HG03280 (cell line): ENCODE measurements around the gene PLXDC2.

Experiments
- ATAC-seq: cut with Tn5 transposase; IDR thresholded peaks from one replicate; pipeline ENCODE4 v1.9.1; 2021; ENCODE audit warnings: mild to moderate bottlenecking, moderate library complexity; ENCODE audit not compliant: unreplicated experiment

The PLXDC2 gene

DNA sequence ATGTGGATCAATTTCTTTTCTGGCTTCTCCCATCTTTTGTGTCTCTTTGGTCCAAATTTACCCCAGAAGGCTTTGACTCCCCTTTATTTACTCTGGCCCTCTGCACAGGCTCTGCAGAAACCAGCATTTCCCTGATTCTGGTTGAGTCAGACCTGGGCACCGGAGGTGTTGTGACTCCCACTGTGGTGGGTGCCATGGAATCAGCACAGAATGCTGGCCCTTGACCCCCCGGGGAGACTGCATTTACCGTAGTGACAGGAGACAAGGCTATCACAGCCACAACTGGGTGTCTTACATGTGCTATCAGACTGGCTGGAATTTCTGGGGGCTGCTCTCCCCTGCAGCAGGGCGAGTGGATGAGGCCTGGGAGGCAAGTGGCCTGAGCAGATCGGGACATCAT lies 37.6 kb downstream of the PLXDC2 start:
- ATAC-seq, result no peak

- no peak for ATAC-seq
Observed at GRCh38 chr10:19857876-19858275, 41.6 kb downstream of the PLXDC2 start.

GRCh38 chr10:19860107-19860506 lies 43.9 kb downstream of the PLXDC2 start:
- ATAC-seq, result no peak

DNA sequence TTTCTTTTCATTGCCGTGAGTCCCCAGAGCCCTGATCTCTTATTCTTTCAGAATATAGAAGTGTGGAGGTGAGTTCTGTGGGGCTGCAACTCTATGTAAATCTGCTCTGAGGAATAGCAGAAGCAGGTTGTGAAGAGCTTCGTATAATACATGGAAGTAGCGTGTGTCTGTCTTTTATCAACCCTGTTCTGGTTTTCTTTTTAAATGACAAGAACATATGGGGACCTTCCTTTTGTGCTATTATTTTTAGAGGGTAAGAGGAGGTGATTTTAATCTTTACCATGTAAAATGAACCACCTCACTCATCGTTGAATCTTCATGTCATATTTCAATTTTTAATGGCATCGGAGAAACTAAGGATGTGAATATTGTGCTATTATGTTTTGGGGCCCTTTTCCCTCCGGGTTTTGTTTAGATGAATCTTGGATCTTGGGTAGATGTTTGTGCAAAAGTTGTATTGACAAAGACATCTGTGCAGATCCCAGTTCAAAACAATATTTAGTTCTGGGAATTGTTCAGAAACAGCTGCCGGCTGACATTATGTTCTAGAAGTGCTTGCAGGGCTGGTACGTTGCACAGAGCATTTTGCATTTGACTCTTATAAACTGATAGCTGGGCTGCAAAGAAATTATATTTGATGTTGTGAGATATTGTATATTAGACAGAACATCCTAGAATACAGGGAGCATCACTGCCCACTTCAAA lies 46.7 kb downstream of the PLXDC2 start:
- ATAC-seq, result no peak

- ATAC-seq, result no peak
Observed at GRCh38 chr10:19865676-19866075, 49.4 kb downstream of the PLXDC2 start.

- ATAC-seq, result no peak
Observed at GRCh38 chr10:19869370-19869769, 53.1 kb downstream of the PLXDC2 start.

- no peak for ATAC-seq
Observed at GRCh38 chr10:19872504-19873271, 56.5 kb downstream of the PLXDC2 start.

DNA sequence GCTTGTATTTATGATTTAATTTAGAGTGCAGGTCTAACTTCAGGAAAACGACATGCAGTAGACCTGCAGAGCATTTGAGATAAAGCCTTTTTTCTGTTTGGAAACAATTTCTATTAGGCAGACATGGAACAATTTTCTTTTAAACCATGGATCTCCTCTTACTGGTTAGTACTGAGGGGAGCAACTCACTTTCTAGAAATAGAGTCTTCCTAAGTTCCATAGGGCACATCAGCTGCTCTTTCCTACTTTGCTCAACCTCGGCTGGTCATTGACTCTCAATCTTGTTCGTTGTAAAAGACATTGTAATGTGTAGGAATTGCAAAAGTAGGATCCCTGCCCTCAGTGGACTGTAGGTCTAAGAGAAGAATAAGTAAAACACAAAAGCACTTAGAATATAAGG lies 58.0 kb downstream of the PLXDC2 start:
- no peak for ATAC-seq

GRCh38 chr10:19874791-19875190 lies 58.6 kb downstream of the PLXDC2 start:
- no peak for ATAC-seq

DNA sequence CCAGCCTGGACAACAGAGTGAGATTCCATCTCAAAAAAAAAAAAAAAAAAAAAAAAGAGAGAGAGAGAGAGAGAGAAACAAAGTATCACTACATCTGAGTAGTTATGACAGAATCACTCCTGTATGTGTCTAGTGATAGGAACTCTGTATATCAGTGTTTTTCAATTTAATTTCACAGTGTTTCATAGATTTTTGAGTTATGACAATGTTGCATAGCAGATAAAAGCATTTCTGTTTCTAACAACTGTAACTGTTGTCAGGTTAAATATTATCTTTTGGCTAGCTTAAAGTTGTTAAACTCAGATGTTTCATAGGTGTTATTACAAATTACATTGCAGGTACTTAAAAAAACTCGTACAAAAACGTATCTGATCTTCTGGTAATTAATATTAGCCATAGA lies 60.3 kb downstream of the PLXDC2 start:
- ATAC-seq, result no peak

DNA sequence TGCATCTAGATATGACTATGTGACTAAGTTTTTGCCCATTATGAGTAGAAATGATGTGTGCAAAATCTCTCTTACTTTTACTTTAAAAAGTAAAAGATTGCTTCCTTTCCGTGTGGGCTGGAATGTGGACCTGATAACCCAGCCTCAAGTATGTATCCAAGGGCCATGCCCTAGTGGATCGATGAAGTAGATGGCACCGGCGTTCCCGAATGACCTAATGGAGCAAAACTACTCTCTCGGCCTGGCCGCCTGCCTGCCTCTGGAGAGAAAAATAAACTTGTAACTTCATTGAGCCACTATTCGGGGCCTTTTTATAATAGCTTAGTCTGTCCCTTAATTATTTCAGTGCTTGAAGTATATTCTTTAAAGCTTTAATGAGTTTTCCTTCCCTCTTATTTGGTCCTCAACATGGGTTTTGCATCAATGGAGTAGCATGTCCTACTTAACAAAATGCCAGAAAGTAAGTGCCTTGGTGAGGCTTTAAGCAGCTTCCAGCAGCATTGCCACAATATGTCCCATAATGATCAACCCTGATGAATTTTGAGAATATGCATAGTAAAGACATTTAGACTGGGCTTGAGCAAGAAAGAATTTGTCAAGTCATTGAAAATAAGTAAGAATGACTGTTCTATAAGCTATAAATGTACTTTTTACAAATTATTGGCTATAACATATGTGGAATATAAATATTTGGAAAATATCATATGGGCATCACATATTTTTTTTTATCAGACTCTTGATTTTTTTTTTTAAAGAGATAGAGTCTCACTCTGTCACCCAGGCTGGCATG lies 61.4 kb downstream of the PLXDC2 start:
- ATAC-seq, result no peak

DNA sequence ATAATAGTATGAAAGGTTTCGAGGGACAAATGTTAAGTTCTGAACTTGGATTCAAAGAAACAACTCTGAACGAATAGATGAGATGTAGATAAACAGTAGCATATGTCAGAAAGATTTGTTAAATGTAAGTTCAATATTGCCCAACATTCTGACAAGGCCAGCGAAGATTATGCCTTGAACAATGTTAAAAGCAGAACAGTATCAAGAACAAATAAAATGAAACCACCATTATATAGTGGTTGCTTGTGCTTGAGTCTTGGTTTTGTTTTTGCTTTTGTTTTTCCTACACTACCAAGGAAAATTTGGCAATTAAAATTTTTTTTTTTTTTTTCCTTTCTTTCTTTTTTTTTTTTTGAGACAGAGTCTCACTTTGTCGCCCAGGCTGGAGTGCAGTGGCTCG lies 66.4 kb downstream of the PLXDC2 start:
- no peak for ATAC-seq

GRCh38 chr10:19888061-19888660 lies 71.9 kb downstream of the PLXDC2 start:
- no peak for ATAC-seq

DNA sequence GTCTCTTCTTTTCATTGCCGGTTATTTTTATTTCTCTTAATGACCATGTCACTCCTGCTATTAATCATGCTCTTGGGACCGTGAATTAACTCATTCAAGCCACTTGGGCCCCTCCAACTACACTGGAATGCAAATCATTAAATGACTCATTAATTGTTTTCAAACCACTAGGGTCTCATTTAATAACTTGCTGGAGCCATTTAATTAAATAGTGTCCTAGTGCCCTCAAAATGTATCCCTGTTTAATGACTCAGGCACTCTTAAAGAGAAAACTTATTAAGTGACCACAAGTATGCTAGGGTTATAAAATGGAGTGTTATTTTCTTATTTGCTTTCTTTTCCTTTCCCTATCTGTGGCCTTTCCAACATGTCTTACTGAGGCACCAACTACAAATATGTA lies 73.0 kb downstream of the PLXDC2 start:
- ATAC-seq, result no peak

GRCh38 chr10:19891429-19891828 lies 75.2 kb downstream of the PLXDC2 start:
- ATAC-seq, result no peak

DNA sequence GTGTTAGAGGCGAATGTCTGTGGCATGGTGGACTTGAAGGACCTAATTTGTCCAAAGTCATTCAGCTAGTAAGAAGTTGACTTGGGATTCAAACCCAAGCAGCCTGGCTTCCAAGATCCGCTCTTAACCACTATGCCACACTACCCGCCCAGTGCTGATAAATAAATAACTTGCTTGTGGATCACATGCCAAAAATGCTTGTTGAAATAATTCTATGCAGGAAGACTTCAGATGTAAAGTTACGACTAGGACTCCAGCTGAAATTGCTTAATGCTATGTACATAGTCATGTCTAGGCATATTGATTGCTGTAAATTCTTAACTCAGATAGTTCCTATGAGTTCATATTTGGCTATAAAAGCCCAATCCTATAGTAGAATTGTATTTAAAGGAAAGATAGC lies 76.0 kb downstream of the PLXDC2 start:
- ATAC-seq, result no peak

DNA sequence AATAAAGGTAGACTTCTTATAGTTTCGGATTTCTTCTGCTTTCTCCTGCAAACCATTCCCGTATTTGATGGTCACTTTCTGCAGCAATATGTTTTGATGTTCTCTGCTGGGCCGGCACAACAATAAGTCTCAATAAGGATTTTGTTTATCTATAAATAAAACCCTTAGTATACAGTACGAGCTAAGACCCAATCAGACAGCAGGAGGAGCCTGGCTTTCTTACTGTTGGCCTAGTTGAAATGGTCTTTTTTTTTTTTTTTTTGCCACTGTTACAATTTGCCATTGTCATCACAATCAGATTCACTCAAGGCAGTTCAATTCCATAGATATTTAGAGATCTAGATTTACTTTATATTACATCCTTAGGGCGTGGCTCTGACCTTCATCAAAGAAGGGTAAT lies 76.4 kb downstream of the PLXDC2 start:
- ATAC-seq, result no peak

DNA sequence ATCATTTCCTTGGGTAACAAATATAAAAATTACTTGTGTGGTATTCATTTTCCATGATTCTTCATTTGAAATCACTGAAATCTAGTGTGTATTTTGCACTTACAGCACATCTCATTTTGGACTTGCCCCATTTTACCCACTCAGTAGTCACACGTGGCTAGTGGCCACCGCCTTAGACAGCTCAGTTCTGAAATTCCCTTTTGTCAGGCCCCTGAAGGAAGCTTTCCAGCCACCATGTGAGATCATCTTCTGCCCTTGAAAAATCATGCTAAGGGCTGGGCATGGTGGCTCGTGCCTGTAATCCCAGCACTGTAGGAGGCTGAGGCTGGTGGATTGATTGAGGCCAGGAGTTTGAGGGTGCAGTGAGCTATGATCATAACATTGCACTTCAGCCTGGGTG lies 79.3 kb downstream of the PLXDC2 start:
- ATAC-seq, result no peak

DNA sequence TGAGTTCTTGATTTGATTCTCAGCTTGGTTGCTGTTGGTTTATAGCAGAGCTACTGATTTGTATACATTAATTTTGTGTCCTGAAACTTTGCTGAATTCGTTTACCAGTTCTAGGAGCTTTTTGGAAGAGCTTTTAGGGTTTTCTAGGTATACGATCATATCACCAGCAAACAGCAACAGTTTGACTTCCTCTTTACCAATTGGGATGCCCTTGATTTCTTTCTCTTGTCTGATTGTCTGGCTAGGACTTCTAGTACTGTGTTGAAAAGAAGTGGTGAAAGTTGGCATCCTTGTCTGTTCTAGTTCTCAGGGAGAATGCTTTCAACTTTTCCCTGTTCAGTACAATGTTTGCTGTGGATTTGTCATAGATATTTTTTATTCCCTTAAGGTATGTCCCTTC lies 86.2 kb downstream of the PLXDC2 start:
- no peak for ATAC-seq

- ATAC-seq, result no peak
Observed at GRCh38 chr10:19904202-19904661, 88.0 kb downstream of the PLXDC2 start.

DNA sequence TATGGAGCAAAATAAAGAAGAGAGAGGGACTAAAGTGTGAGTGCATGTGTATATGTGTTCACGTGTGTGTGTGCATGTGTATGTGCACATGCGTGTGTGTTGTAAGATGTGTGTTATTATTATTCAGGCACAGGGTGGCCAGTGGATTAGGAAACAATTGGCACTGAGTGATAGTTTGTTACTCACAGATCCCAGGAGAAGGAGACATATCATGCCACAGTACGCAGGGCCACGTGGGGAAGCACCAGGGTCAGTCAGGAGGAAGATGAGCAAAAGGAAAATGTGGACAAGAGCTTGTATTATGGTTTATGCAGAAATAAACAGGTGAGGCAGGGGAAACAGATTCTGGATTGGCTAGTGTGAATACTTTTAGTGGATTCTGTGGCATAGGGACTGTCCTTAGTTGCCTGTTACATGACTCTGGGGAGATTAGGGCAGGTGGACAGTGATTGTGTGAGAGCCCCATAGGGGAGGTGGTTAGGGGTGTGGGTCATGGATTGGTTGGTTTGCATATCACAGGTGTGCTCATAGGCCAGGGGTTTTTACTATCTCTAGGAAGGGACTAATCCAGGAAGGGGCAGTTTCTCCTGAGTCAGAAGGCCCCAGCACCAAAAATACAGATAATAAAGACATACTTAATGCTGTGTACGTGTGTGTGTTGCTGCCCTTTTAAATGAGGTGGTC lies 90.0 kb downstream of the PLXDC2 start:
- no peak for ATAC-seq
